ENCODE results near the gene GCG.

Gene GCG

GRCh38 chr2:162126527-162126926 lies 25.5 kb downstream of the GCG start:
- no peak for DNase-seq (ENCODE audit: low read depth in 1 of 2, low spot score in 1 of 2)
- H3K27me3 ChIP-seq (ENCODE audit: insufficient read depth, poor library complexity, severe bottlenecking) = no peaks in the 10 kb centered on the region
- TF ChIP-seq POLR2AphosphoS5 (IDR thresholded peaks at IDR 0.05; ENCODE audit: low read depth) (no peak), CTCF (IDR thresholded peaks at IDR 0.05; ENCODE audit: insufficient read depth, low read length) (no peak), GABPA (IDR thresholded peaks at IDR 0.05; ENCODE audit: low read depth) (no peak), REST (IDR thresholded peaks at IDR 0.05; ENCODE audit: insufficient replicate concordance, low read depth) (no peak), SPI1 (IDR thresholded peaks at IDR 0.05; ENCODE audit: borderline replicate concordance, low read depth) (no peak)
- no peak overlapping the region for H3K27ac ChIP-seq (replicated peaks)
- no peak overlapping the region for H3K4me3 ChIP-seq (replicated peaks; ENCODE audit: insufficient read depth, low read length)

GRCh38 chr2:162126111-162126519 lies 25.9 kb downstream of the GCG start:
- no peaks in the 10 kb centered on the region for H3K27me3 ChIP-seq (ENCODE audit: insufficient read depth, poor library complexity, severe bottlenecking)
- no peak overlapping the region for H3K4me3 ChIP-seq (replicated peaks; ENCODE audit: insufficient read depth, low read length)
- no peak overlapping the region for H3K27ac ChIP-seq (replicated peaks)
- DNase-seq (ENCODE audit: low read depth in 1 of 2, low spot score in 1 of 2) = peak in 1 of 2 experiments; percentile 64
- TF ChIP-seq GABPA (IDR thresholded peaks at IDR 0.05; ENCODE audit: low read depth) (no peak), CTCF (IDR thresholded peaks at IDR 0.05; ENCODE audit: insufficient read depth, low read length) (no peak), REST (IDR thresholded peaks at IDR 0.05; ENCODE audit: insufficient replicate concordance, low read depth) (no peak), SPI1 (IDR thresholded peaks at IDR 0.05; ENCODE audit: borderline replicate concordance, low read depth) (peak; percentile 97)

GRCh38 chr2:162125138-162125537 lies 26.9 kb downstream of the GCG start:
- no peaks in the 10 kb centered on the region for H3K27me3 ChIP-seq (ENCODE audit: insufficient read depth, poor library complexity, severe bottlenecking)
- no peak for DNase-seq (ENCODE audit: low read depth in 1 of 2, low spot score in 1 of 2)
- TF ChIP-seq SPI1 (IDR thresholded peaks at IDR 0.05; ENCODE audit: borderline replicate concordance, low read depth) = no peak
- TF ChIP-seq REST (IDR thresholded peaks at IDR 0.05; ENCODE audit: insufficient replicate concordance, low read depth) = no peak
- no peak for TF ChIP-seq GABPA (IDR thresholded peaks at IDR 0.05; ENCODE audit: low read depth)
- no peak for TF ChIP-seq POLR2AphosphoS5 (IDR thresholded peaks at IDR 0.05; ENCODE audit: low read depth)
- no peak for TF ChIP-seq CTCF (IDR thresholded peaks at IDR 0.05; ENCODE audit: insufficient read depth, low read length)
- no peak overlapping the region for H3K4me3 ChIP-seq (replicated peaks; ENCODE audit: insufficient read depth, low read length)
- no peak overlapping the region for H3K27ac ChIP-seq (replicated peaks)
